GM23338 (cell line): Measurements from ENCODE around the gene MTHFS. TPM values are rescaled to one million over a fixed set of nuclear protein-coding genes. Genes with fewer than 3 reads are reported as not detected.

Experiments used
- ATAC-seq: fragments of 200-7000 bp; cut with Tn5 transposase; 3 replicates; pipeline ENCODE4 v1.9.1; 2020
- DNase-seq: peaks from one replicate; pipeline ENCODE4 v3.0.0-alpha.2; 2015; ENCODE audit warnings: low spot score
- H2AFZ ChIP-seq: fragments of 200-600 bp; sonication (generic); 2 replicates; pipeline ENCODE4 v1.8.0; 2016; ENCODE audit warnings: antibody characterized with exemption, mild to moderate bottlenecking, moderate library complexity
- H3F3A ChIP-seq: fragments of 200-600 bp; sonication (generic); replicated peaks from 2 replicates; pipeline ENCODE4 v1.8.0; 2017; ENCODE audit warnings: antibody characterized with exemption, mixed run types, low read depth
- H3K27ac ChIP-seq: fragments of 200-600 bp; sonication (generic); 2 replicates; pipeline ENCODE4 v1.6.1; 2016; ENCODE audit warnings: low read depth
- H3K27me3 ChIP-seq: fragments of 200-600 bp; sonication (generic); 2 replicates; pipeline ENCODE4 v1.8.0; 2016; ENCODE audit warnings: mild to moderate bottlenecking, mixed run types, moderate library complexity; ENCODE audit not compliant: insufficient read depth
- H3K36me3 ChIP-seq: fragments of 200-600 bp; sonication (generic); 2 replicates; pipeline ENCODE4 v1.8.0; 2016; ENCODE audit warnings: mild to moderate bottlenecking; ENCODE audit not compliant: insufficient read depth
- H3K4me1 ChIP-seq: fragments of 200-600 bp; sonication (generic); 2 replicates; pipeline ENCODE4 v1.8.0; 2016; ENCODE audit warnings: mild to moderate bottlenecking, moderate library complexity; ENCODE audit not compliant: insufficient read depth
- H3K4me2 ChIP-seq: fragments of 200-600 bp; sonication (generic); 2 replicates; pipeline ENCODE4 v1.7.1; 2017; ENCODE audit warnings: mixed run types
- H3K4me3 ChIP-seq: fragments of 200-600 bp; sonication (generic); 2 replicates; pipeline ENCODE4 v1.6.1; 2016; ENCODE audit warnings: mixed run types
- H3K79me2 ChIP-seq: fragments of 200-600 bp; sonication (generic); replicated peaks from 2 replicates; pipeline ENCODE4 v1.8.0; 2017; ENCODE audit warnings: mild to moderate bottlenecking; ENCODE audit not compliant: insufficient read depth
- H3K9me2 ChIP-seq: fragments of 200-600 bp; sonication (generic); 2 replicates; pipeline ENCODE4 v1.8.0; 2017; ENCODE audit not compliant: insufficient read depth
- H4K20me1 ChIP-seq: fragments of 200-600 bp; sonication (generic); replicated peaks from 2 replicates; pipeline ENCODE4 v1.8.0; 2017; ENCODE audit warnings: mild to moderate bottlenecking; ENCODE audit not compliant: insufficient read depth
- H3K27ac Mint-ChIP-seq: 2 replicates; pipeline ENCODE4 v1.8.0; 2020; ENCODE audit warnings: inconsistent platforms, mild to moderate bottlenecking, moderate library complexity, mixed read lengths
- H3K27me3 Mint-ChIP-seq: 3 replicates; pipeline ENCODE4 v1.8.0; 2022; ENCODE audit warnings: low read depth, mild to moderate bottlenecking, moderate library complexity, mixed read lengths, inconsistent platforms; ENCODE audit not compliant: insufficient read depth, poor library complexity
- H3K36me3 Mint-ChIP-seq: 3 replicates; pipeline ENCODE4 v1.8.0; 2021; ENCODE audit warnings: low read depth, mild to moderate bottlenecking, inconsistent platforms, moderate library complexity, mixed read lengths
- H3K4me1 Mint-ChIP-seq: 3 replicates; pipeline ENCODE4 v1.8.0; 2020; ENCODE audit warnings: mild to moderate bottlenecking, inconsistent platforms, mixed read lengths
- H3K4me3 Mint-ChIP-seq: 3 replicates; pipeline ENCODE4 v1.8.0; 2021; ENCODE audit warnings: moderate library complexity, mild to moderate bottlenecking, inconsistent platforms, mixed read lengths
- H3K9me3 Mint-ChIP-seq: 3 replicates; pipeline ENCODE4 v1.8.0; 2020; ENCODE audit warnings: moderate library complexity, mild to moderate bottlenecking, inconsistent platforms, mixed read lengths
- CREB1 ChIP-seq: fragments of 250-450 bp; sonication (Bioruptor Pico); IDR thresholded peaks from 2 replicates; pipeline ENCODE4 v1.5.0; 2020; ENCODE audit warnings: low read depth, mild to moderate bottlenecking, moderate library complexity
- ETS1 ChIP-seq: IDR thresholded peaks from 2 replicates; pipeline ENCODE4 v1.6.1; 2016; ENCODE audit warnings: antibody characterized with exemption
- JUNB ChIP-seq: IDR thresholded peaks from one replicate; pipeline ENCODE4 v1.6.1; 2016; ENCODE audit warnings: antibody characterized with exemption; ENCODE audit not compliant: unreplicated experiment
- NANOG ChIP-seq: IDR thresholded peaks from 2 replicates; pipeline ENCODE4 v1.6.1; 2016; ENCODE audit warnings: antibody characterized with exemption, borderline replicate concordance
- POLR2AphosphoS5 ChIP-seq: IDR thresholded peaks from 2 replicates; pipeline ENCODE4 v1.6.1; 2016; ENCODE audit warnings: antibody characterized with exemption, low read depth
- REST ChIP-seq: IDR thresholded peaks from one replicate; pipeline ENCODE4 v1.6.1; 2018; ENCODE audit warnings: antibody characterized with exemption; ENCODE audit not compliant: unreplicated experiment
- STAT1 ChIP-seq: IDR thresholded peaks from one replicate; pipeline ENCODE4 v1.6.1; 2016; ENCODE audit warnings: antibody characterized with exemption; ENCODE audit not compliant: unreplicated experiment
- ZNF114 ChIP-seq: fragments of 250-450 bp; sonication (Bioruptor Pico); IDR thresholded peaks from 2 replicates; pipeline ENCODE4 v1.5.0; 2020; ENCODE audit warnings: mild to moderate bottlenecking, moderate library complexity
- ZNF331 ChIP-seq: fragments of 250-450 bp; sonication (Bioruptor Pico); IDR thresholded peaks from 2 replicates; pipeline ENCODE4 v1.5.0; 2020; ENCODE audit warnings: low read depth, mild to moderate bottlenecking, moderate library complexity
- ZNF462 ChIP-seq: fragments of 250-450 bp; sonication (Bioruptor Pico); IDR thresholded peaks from 2 replicates; pipeline ENCODE4 v1.5.0; 2020; ENCODE audit warnings: mild to moderate bottlenecking, moderate library complexity
- polyA plus RNA-seq: library from polyadenylated mRNA; unstranded; fragments of >200 nt; fragmentation: Nextera tagmentation; extraction: Ambion mirVana; gene quantifications from 2 replicates; pipeline ENCODE4 v1.2.1, GENCODE V29; 2016
- total RNA-seq: library from RNA; depleted of rRNA; stranded (reverse); fragments of >200 nt; shearing (Covaris generic); gene quantifications from 2 replicates; pipeline ENCODE4 v1.2.3, GENCODE V29; 2014
- TF ChIP-seq, protein P1 (sequence below), 2 experiments: fragments of 200-600 bp in 1 of 2; sonication (generic) in 1 of 2; conservative IDR thresholded peaks; 2 replicates each; pipeline versions ENCODE4 v1.5.1 to v1.6.1; 2016 to 2017; ENCODE audit warnings: antibody characterized with exemption in 2 of 2, low read depth in 2 of 2, mild to moderate bottlenecking in 2 of 2, moderate library complexity in 1 of 2

The MTHFS gene
- total and polyA plus RNA-seq, 2 experiments from 2014 or later = 33.2 to 62.0 TPM

DNA sequence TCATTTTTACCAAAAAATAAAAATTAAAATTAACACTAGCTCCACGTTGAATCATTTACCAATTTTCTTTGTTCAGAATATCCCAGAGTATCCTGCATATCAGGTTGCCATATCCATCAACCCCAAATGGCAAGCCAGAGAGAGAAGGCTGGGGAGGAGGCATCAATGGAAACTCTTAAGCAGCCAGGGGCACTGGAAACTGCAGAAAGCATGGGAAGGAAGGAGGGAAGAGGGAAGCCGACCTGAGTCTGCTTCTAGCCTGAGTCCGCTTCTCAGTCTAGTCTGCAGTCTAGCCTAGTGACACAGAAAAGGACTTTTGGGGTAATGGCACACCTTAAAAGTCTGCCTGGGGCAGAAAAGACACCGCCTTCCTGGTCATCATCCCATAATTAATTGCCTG is 1.6 kb upstream of the MTHFS start (continued):
- TF ChIP-seq ETS1 (no peak), STAT1 (no peak)

GRCh38 chr15:79897701-79898113 is 893 bp upstream of the MTHFS start:
- peak; percentile 3 for DNase-seq
- H3K27me3 ChIP-seq = no peaks in the 10 kb centered on the region
- peaks cover 36% of the 10 kb centered on the region for H3K79me2 ChIP-seq
- 0 out of 2 replicates have a peak overlapping the region, but pooled peaks have one; percentile 92 for H2AFZ ChIP-seq
- peak overlapping the region; percentile 100 for H3K4me3 Mint-ChIP-seq
- peaks cover 5% of the 10 kb centered on the region; the same call in 1 of the 3 replicates for H3K36me3 Mint-ChIP-seq
- H4K20me1 ChIP-seq = no peaks in the 10 kb centered on the region
- H3K27ac ChIP-seq = peak overlapping the region; percentile 91; the same call in 1 of the 2 replicates
- TF ChIP-seq ETS1 (no peak), JUNB (no peak), ZNF462 (CRISPR knock-in tag) (no peak), ZNF114 (CRISPR knock-in tag) (no peak), POLR2AphosphoS5 (no peak), CREB1 (no peak), NANOG (no peak), REST (no peak), ZNF331 (CRISPR knock-in tag) (no peak)
- TF ChIP-seq, protein P1, sequence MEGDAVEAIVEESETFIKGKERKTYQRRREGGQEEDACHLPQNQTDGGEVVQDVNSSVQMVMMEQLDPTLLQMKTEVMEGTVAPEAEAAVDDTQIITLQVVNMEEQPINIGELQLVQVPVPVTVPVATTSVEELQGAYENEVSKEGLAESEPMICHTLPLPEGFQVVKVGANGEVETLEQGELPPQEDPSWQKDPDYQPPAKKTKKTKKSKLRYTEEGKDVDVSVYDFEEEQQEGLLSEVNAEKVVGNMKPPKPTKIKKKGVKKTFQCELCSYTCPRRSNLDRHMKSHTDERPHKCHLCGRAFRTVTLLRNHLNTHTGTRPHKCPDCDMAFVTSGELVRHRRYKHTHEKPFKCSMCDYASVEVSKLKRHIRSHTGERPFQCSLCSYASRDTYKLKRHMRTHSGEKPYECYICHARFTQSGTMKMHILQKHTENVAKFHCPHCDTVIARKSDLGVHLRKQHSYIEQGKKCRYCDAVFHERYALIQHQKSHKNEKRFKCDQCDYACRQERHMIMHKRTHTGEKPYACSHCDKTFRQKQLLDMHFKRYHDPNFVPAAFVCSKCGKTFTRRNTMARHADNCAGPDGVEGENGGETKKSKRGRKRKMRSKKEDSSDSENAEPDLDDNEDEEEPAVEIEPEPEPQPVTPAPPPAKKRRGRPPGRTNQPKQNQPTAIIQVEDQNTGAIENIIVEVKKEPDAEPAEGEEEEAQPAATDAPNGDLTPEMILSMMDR (conservative IDR thresholded peaks at IDR 0.05; ENCODE audit: low read depth in 2 of 2) = no peak
- ATAC-seq = no peak
- H3K27ac Mint-ChIP-seq = no peak overlapping the region
- H3K4me3 ChIP-seq = peak overlapping the region; percentile 79
- H3F3A ChIP-seq = no peaks in the 10 kb centered on the region
- H3K27me3 Mint-ChIP-seq = no peaks in the 10 kb centered on the region
- H3K9me3 Mint-ChIP-seq = peaks cover 2% of the 10 kb centered on the region; the same call in 1 of the 3 replicates
- peaks cover 15% of the 10 kb centered on the region; the same call in 2 of the 3 replicates for H3K4me1 Mint-ChIP-seq
- no peaks in the 10 kb centered on the region for H3K36me3 ChIP-seq
- peak overlapping the region; percentile 86 for H3K4me2 ChIP-seq
- no peaks in the 10 kb centered on the region for H3K9me2 ChIP-seq
- peaks cover 13% of the 10 kb centered on the region for H3K4me1 ChIP-seq
